Activated T-helper 1 cell treated with anti-CD3 and anti-CD28 coated beads, Interleukin-12 subunit alpha, Interleukin-12 subunit beta, Interleukin-2, Interleukin-4 antibody, amounts not matched to agents 30 ng/mL and 10 ng/mL and 1 ng/mL, durations not matched to agents 14 hours and 24 hours and 36 hours (primary cell): ENCODE data around the gene NKIRAS1. TPM values are rescaled to one million over a fixed set of nuclear protein-coding genes. Genes with fewer than 3 reads are reported as not detected.
"Not testable (repeated sequence)": the region's sequence is repeated elsewhere in the genome, so short reads cannot be mapped to it uniquely, and the experiment has no call there.

ENCODE experiments used
- DNase-seq: peaks from one replicate; pipeline ENCODE4 v3.0.0; 2021; ENCODE audit warnings: low spot score
- H3K27ac Mint-ChIP-seq: one replicate; pipeline ENCODE4 v1.8.0; 2021; ENCODE audit warnings: mild to moderate bottlenecking, mixed read lengths
- H3K27me3 Mint-ChIP-seq: one replicate; pipeline ENCODE4 v1.8.0; 2022; ENCODE audit warnings: mild to moderate bottlenecking, moderate library complexity, mixed read lengths; ENCODE audit not compliant: insufficient read depth
- H3K36me3 Mint-ChIP-seq: one replicate; pipeline ENCODE4 v1.8.0; 2021; ENCODE audit warnings: low read depth, mixed read lengths
- H3K4me1 Mint-ChIP-seq: one replicate; pipeline ENCODE4 v1.8.0; 2021; ENCODE audit warnings: low read depth, mixed read lengths
- H3K4me3 Mint-ChIP-seq: one replicate; pipeline ENCODE4 v1.8.0; 2021; ENCODE audit warnings: mild to moderate bottlenecking, moderate library complexity, mixed read lengths
- H3K9me3 Mint-ChIP-seq: one replicate; pipeline ENCODE4 v1.8.0; 2021; ENCODE audit warnings: mixed read lengths
- intact Hi-C: fragments of 100-400 bp; cut with micrococcal nuclease; formaldehyde crosslinking; loops from one replicate; pipeline ENCODE4 v1.15.1; 2024
- total RNA-seq: library from RNA; stranded (reverse); gene quantifications from 2 replicates; pipeline ENCODE4 v1.2.3, GENCODE V29; 2022

NKIRAS1 gene
- total RNA-seq, 1 donor from 2014 or later, result 3.9 TPM

DNA sequence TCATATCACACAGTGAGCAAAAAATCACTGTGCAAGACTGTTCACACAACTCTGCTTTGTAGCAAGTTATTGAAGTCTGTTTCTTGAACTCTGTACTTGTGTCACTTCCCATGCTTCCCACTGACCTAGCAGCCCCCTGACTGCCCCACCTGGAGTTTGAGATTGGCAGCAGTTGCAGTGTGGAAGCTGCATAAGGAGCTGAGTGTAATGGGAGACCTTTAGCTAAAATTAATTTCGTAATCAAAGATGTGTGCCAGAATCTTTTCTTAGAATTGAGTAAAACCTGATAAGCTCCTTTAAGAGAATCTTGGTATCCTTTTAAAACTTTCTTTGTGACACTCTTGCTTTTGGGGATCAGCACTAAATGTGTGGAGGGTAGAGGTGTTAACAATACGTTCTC, 42.8 kb downstream of the NKIRAS1 start:
- no peaks in the 10 kb centered on the region for H3K36me3 Mint-ChIP-seq
- H3K9me3 Mint-ChIP-seq, result no peaks in the 10 kb centered on the region
- intact Hi-C loops, result no loop called here
- DNase-seq, result no peak
- H3K27me3 Mint-ChIP-seq, result no peaks in the 10 kb centered on the region
- H3K4me3 Mint-ChIP-seq, result no peak overlapping the region
- no peak overlapping the region for H3K27ac Mint-ChIP-seq
- H3K4me1 Mint-ChIP-seq, result no peaks in the 10 kb centered on the region

DNA sequence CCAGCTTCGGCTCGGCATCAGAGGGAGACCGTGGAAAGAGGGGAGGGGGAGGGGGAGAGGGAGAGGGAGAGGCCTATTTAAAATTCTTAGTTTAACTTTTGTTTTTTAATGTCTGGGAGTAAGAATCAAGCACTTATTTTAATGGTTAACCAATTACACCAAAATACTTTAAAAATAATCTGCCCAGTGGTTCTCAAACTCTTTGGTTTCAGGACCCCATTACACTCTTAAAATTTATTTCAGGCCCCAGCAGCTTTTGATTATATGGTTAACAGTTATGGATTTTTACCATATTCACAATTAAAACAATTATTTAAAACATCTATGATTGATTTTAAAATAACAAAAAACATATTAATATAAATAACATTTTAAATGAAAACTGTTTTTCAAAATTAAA, 44.5 kb downstream of the NKIRAS1 start:
- Mint-ChIP-seq H3K36me3 (no peaks in the 10 kb centered on the region), H3K9me3 (no peaks in the 10 kb centered on the region), H3K27me3 (no peaks in the 10 kb centered on the region), H3K4me3 (no peak overlapping the region), H3K27ac (no peak overlapping the region), H3K4me1 (no peaks in the 10 kb centered on the region)
- DNase-seq, result no peak
- intact Hi-C loops, result no loop called here

DNA sequence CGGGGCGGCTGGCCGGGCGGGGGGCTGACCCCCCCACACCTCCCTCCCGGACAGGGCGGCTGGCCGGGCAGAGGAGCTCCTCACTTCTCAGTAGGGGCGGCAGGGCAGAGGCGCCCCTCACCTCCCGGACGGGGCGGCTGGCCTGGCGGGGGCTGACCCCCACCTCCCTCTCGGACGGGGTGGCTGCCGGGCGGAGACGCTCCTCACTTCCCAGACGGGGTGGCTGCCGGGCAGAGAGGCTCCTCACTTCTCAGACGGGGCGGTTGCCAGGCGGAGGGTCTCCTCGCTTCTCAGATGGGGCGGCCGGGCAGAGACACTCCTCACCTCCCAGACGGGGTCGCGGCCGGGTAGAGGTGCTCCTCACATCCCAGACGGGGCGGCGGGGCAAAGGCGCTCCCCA, 45.4 kb downstream of the NKIRAS1 start:
- H3K9me3 Mint-ChIP-seq, DNase-seq, intact Hi-C loops, H3K27me3 Mint-ChIP-seq, H3K27ac Mint-ChIP-seq, H3K4me3 Mint-ChIP-seq, H3K4me1 Mint-ChIP-seq, H3K36me3 Mint-ChIP-seq: not testable (repeated sequence)

DNA sequence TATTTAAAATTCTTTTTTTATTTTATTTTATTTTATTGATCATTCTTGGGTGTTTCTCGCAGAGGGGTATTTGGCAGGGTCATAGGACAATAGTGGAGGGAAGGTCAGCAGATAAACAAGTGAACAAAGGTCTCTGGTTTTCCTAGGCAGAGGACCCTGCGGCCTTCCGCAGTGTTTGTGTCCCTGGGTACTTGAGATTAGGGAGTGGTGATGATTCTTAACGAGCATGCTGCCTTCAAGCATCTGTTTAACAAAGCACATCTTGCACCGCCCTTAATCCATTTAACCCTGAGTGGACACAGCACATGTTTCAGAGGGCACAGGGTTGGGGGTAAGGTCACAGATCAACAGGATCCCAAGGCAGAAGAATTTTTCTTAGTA, 46.1 kb downstream of the NKIRAS1 start:
- H3K4me1 Mint-ChIP-seq, H3K36me3 Mint-ChIP-seq, DNase-seq, H3K27ac Mint-ChIP-seq, intact Hi-C loops, H3K27me3 Mint-ChIP-seq, H3K4me3 Mint-ChIP-seq, H3K9me3 Mint-ChIP-seq: not testable (repeated sequence)

DNA sequence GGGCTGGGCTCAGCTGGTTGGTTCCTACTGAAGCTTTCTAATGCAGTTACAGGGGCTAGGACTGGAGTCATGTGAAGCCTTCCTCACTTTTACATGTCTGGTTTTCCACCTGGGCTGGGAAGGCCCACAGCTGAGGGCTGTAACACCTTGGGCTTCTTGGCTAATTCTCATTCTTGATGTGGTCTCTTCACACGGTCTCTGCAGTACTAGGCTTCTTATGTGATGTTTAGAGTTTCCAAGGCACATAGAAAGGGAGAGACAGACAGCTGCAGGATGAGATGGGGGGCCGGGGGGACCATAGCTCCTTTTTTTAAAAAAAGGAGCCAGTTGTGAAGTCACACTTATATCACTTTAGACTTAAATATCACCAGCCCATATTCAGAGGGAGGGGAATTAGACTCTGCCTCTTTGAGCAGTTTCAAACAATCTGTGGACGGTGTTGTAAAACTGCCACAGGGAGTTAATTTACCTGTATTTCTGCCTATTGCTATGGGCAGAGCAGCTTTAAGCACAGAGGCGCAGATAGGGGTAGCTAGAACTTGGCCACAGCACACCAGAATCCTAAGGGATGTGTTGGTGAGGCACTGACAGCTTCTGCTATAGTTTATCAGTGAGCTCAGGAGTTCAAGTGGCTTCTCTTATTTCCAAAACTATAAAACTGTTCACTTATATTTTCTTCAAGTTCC, 46.7 kb downstream of the NKIRAS1 start:
- peaks cover 5% of the 10 kb centered on the region for H3K4me1 Mint-ChIP-seq
- no peak overlapping the region for H3K27ac Mint-ChIP-seq
- H3K36me3 Mint-ChIP-seq, result no peaks in the 10 kb centered on the region
- H3K9me3 Mint-ChIP-seq, result no peaks in the 10 kb centered on the region
- H3K4me3 Mint-ChIP-seq, result no peak overlapping the region
- no peaks in the 10 kb centered on the region for H3K27me3 Mint-ChIP-seq
- intact Hi-C loops, result no loop called here
- DNase-seq, result no peak

DNA sequence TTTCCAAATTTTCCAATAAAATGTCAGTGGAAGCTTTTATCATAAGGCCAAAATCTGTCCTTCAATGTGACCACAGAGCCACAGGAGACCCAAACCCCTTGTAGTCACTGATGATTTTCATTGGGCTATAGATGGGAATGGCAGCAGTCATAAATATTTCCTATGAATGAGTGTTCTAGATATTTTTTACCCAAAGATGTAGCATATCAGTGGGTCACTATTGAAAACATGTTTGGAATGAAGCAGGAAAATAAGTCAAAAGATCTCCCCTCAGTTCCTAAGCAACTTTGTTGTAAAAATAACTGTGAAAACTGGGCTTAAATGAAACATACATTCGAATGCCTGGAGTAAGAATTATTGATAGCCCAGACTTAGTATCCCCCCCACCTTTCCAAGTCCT, 49.0 kb downstream of the NKIRAS1 start:
- DNase-seq, result no peak
- Mint-ChIP-seq H3K27me3 (no peaks in the 10 kb centered on the region), H3K27ac (no peak overlapping the region), H3K36me3 (no peaks in the 10 kb centered on the region), H3K9me3 (no peaks in the 10 kb centered on the region), H3K4me1 (peaks cover 5% of the 10 kb centered on the region), H3K4me3 (no peak overlapping the region)
- intact Hi-C loops, result no loop called here

DNA sequence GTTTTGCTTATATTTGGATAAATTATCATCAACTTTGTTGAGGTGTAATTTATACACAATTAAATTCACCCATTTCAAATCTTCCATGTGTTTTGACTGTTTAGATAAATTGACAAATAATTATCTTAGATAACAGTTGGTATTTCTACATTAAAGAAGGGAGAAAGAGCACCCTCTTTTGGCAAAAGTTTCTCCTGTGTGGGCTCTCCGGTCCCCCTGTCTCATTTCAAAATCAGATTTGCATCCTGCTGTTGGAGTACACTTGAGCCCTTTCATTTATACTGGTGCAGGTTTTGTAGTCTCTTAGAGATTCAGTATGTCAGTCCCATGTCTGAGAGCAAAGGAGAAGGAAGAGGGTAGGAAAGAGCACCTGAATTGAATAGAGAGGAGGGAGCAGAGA, 49.4 kb downstream of the NKIRAS1 start:
- Mint-ChIP-seq H3K4me3 (no peak overlapping the region), H3K36me3 (no peaks in the 10 kb centered on the region), H3K4me1 (peaks cover 5% of the 10 kb centered on the region), H3K9me3 (no peaks in the 10 kb centered on the region), H3K27me3 (no peaks in the 10 kb centered on the region), H3K27ac (no peak overlapping the region)
- DNase-seq, result no peak
- intact Hi-C loops, result no loop called here

DNA sequence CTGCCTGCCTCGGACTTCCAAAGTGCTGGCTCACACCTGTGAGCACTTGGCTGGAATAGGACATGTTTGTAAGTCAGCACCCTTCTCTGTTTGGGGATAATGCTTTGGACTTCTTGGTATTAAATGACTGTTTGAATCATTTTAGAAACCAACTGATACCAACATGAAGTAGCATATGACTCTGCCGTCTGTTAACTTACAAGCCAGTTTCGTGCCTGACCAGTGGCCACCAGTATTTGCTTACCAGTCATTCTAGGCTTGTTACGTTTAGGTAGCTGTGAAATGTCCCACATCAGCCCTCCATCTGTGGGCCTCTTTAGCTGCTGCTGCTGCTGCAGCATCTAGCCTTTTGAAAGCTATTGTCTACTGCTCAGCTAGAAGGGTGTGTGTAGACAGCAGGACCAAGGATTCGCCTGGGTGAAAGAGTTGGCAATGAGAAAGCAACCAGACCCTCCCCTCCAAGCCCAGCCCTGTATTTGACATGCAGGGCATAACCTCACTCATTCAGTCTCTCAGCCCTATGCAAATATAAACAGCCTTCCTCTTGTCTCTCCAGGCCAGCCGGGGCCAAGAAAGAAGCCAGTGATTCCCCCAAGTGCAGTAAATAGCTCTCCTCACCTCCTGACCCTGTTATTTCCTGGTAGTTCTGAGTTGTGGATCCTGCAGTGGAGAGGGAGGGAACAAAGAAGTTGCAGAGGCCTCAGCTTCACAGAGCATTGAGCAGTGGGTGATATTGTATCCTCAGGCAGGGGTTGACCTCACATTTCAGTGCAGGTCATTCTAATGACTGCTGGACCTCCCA, 51.0 kb downstream of the NKIRAS1 start:
- no peak overlapping the region for H3K27ac Mint-ChIP-seq
- peaks cover 9% of the 10 kb centered on the region for H3K4me1 Mint-ChIP-seq
- H3K36me3 Mint-ChIP-seq, result peaks cover 2% of the 10 kb centered on the region
- no peaks in the 10 kb centered on the region for H3K9me3 Mint-ChIP-seq
- no peak for DNase-seq
- H3K27me3 Mint-ChIP-seq, result no peaks in the 10 kb centered on the region
- H3K4me3 Mint-ChIP-seq, result no peak overlapping the region
- intact Hi-C loops, result no loop called here

DNA sequence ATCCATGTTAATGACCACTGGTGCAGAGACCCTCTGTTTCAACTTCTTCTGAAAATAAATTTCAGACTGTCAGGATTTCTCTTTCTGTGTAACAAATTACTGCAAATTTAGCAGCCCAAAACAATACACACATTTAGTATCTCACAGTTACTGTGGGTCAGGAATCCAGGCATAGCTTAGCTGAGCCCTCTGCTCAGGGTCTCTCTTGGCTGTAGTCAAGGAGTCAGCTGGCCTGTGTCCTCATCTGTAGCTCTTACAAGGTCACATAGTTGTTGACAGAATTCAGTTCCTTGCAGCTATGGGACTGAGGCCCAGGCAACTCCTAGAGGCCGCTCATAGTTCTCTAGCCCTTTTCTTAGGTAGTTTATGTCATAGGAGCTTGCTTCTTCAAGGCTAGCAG, 51.9 kb downstream of the NKIRAS1 start:
- Mint-ChIP-seq H3K27ac (no peak overlapping the region), H3K4me1 (peaks cover 17% of the 10 kb centered on the region), H3K27me3 (no peaks in the 10 kb centered on the region), H3K9me3 (no peaks in the 10 kb centered on the region), H3K36me3 (peaks cover 2% of the 10 kb centered on the region), H3K4me3 (no peak overlapping the region)
- no peak for DNase-seq
- intact Hi-C loops, result no loop called here

DNA sequence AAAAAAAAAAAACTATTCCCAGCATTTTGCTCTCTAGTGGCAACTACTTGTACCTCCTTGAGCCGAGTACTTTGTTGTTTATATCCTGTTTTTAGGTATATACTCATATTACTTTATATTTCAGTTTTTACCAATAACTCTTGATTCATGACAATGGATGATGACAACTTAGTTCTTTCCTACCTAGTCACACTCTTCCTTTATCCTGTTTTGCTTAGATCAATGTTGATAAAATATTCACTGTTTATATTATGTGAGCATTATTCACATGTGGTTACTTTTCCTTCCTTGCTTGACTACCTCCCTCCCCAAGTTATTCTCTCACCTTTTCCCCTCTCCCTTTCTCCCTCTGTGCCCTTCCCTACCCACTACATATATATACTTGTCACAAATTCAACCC, 53.7 kb downstream of the NKIRAS1 start:
- intact Hi-C loops, result no loop called here

DNA sequence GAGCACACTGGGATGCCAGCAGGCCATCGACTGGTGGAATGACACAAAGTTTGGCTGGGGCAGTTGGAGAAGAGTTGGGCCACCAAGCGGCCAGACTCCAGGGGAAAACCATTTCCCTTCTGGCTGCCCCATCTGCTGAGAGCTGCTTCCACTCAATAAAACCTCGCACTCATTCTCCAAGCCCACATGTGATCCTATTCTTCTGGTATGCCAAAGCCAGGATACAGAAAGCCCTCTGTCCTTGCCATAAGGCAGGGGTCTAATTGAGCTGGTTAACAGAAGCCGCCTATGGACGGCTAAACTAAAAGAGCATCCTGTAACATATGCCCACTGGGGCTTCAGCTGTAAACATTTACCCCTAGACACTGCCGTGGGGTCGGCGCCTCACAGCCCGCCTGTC, 55.1 kb downstream of the NKIRAS1 start:
- peaks cover 2% of the 10 kb centered on the region for H3K36me3 Mint-ChIP-seq
- DNase-seq, result no peak
- no peak overlapping the region for H3K27ac Mint-ChIP-seq
- no peak overlapping the region for H3K4me3 Mint-ChIP-seq
- peaks cover 41% of the 10 kb centered on the region for H3K4me1 Mint-ChIP-seq
- no peaks in the 10 kb centered on the region for H3K9me3 Mint-ChIP-seq
- intact Hi-C loops, result no loop called here
- H3K27me3 Mint-ChIP-seq, result no peaks in the 10 kb centered on the region

More for the DNA sequence above, 53.7 kb downstream of the NKIRAS1 start:
- H3K27me3 Mint-ChIP-seq, result no peaks in the 10 kb centered on the region
- H3K4me3 Mint-ChIP-seq, result no peak overlapping the region
- peaks cover 29% of the 10 kb centered on the region for H3K4me1 Mint-ChIP-seq
- DNase-seq, result no peak
- peaks cover 2% of the 10 kb centered on the region for H3K36me3 Mint-ChIP-seq
- H3K9me3 Mint-ChIP-seq, result no peaks in the 10 kb centered on the region
- no peak overlapping the region for H3K27ac Mint-ChIP-seq

DNA sequence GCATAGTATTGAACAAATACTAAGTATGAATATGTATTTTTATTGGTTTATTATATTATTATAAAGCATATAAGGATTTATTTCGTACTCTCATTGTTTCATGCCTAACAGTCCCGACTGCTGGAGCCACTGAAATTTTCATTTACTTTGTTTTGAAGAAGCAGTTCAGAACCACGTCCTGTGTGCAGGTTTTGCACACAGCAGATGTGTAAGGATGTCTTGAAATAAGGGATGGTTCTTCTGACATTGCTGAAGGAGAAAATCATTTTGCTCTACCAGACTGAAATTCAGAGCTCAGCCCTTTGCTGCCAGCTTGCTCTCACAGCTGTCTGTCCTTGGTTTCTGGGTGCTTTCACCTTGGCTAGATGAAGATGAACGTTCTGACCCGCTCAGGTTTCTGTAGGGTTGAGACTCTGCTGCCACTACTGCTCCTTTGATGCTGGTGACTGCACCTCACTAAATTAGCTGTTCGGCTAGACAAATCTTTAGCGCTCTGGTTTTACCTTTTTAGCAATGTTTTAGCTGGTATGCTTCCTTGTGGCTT, 56.9 kb downstream of the NKIRAS1 start:
- Mint-ChIP-seq H3K4me1 (peaks cover 37% of the 10 kb centered on the region), H3K27me3 (no peaks in the 10 kb centered on the region), H3K4me3 (no peak overlapping the region), H3K9me3 (no peaks in the 10 kb centered on the region), H3K27ac (no peak overlapping the region), H3K36me3 (peaks cover 2% of the 10 kb centered on the region)
- no peak for DNase-seq
- intact Hi-C loops, result no loop called here

DNA sequence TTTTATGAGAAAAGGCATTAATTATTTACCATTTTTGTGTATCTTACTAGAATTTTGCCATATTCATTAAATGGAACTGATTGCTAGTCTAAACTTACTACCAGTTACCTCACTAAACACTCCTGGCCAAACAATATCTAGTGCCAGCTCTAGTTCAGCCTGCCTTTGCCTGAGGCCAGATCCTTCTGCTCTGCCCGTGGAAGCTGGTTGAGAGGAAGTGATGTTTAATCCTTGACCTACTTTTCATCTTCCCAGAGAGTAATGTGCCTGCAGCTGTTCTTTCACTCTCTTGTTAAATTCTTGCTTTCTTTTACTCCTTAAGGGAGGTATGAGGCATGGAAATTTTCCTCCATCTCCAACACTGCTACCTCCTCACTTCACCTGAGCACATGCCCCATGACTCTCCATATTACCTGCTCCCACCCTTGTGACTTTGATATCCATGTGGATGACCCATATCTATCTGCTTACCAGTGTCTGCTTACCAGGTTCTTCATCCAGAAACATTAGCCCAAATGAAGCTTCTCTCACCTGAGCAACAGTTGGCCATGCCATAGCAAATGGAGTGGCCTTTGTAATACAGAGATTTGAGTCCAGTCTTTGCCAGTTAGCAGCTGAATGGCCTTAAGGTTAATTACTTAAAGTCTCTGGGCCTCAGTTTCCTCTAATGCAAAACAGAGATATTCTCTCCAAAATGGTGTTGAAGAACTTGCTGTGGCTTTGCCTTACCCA, 57.6 kb downstream of the NKIRAS1 start:
- H3K4me1 Mint-ChIP-seq, result peaks cover 37% of the 10 kb centered on the region
- H3K9me3 Mint-ChIP-seq, result no peaks in the 10 kb centered on the region
- peaks cover 2% of the 10 kb centered on the region for H3K36me3 Mint-ChIP-seq
- H3K27ac Mint-ChIP-seq, result no peak overlapping the region
- H3K4me3 Mint-ChIP-seq, result no peak overlapping the region
- DNase-seq, result no peak
- intact Hi-C loops, result no loop called here
- H3K27me3 Mint-ChIP-seq, result no peaks in the 10 kb centered on the region
